GM12891 (cell line): ENCODE results near the gene EWSR1.

Experiments
- POLR2A ChIP-seq: IDR thresholded peaks from 2 replicates; pipeline ENCODE4 v1.6.1; 2011; ENCODE audit warnings: low read depth, low read length, control low read depth
- POLR2AphosphoS5 ChIP-seq: IDR thresholded peaks from 2 replicates; pipeline ENCODE4 v1.6.1; 2011; ENCODE audit warnings: low read depth, low read length, control low read depth

GRCh38 chr22:29332886-29333496 is 64.9 kb downstream of the EWSR1 start:
- TF ChIP-seq POLR2A (no peak), POLR2AphosphoS5 (no peak)
